Measurements from ENCODE around the gene NPTX1. TPM values are rescaled to one million over a fixed set of nuclear protein-coding genes. Genes with fewer than 3 reads are reported as not detected.

NPTX1 gene
- total and polyA plus RNA-seq, 12 donors: 0.30 to 68.2 (median 5.5) TPM

DNA sequence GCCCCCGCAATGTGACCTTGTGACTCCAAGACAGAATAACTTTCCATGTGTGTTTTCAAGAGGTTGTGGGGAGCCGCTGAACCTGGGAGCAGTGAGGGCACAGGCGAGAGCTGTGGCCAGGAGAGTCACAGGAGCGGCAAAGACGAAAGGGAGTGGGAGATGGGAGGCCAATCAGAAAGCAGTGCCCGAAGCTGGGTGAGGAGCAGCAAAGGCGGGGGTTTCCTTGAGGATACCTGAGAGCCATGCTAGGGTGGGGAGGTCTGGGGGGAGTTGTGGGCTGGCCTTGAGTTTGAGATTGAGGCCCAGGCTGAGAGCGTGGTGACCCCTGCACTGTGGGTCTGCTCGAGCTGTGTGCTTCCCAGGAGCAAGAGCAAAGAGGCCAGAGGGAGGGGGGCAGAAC is 23.2 kb upstream of the NPTX1 start:
- no peak for DNase-seq
- WGBS, 4 donors: 80 to 90% (median 81%) methylated on average over 9 of the region's 9 CpGs
- H3K9me3 ChIP-seq (replicated peaks in 1 of 3): no peaks in the 10 kb centered on the region
- no peak overlapping the region for H3K4me3 ChIP-seq
- no peak for TF ChIP-seq POLR2A (IDR thresholded peaks at IDR 0.05)
- TF ChIP-seq, protein P1, sequence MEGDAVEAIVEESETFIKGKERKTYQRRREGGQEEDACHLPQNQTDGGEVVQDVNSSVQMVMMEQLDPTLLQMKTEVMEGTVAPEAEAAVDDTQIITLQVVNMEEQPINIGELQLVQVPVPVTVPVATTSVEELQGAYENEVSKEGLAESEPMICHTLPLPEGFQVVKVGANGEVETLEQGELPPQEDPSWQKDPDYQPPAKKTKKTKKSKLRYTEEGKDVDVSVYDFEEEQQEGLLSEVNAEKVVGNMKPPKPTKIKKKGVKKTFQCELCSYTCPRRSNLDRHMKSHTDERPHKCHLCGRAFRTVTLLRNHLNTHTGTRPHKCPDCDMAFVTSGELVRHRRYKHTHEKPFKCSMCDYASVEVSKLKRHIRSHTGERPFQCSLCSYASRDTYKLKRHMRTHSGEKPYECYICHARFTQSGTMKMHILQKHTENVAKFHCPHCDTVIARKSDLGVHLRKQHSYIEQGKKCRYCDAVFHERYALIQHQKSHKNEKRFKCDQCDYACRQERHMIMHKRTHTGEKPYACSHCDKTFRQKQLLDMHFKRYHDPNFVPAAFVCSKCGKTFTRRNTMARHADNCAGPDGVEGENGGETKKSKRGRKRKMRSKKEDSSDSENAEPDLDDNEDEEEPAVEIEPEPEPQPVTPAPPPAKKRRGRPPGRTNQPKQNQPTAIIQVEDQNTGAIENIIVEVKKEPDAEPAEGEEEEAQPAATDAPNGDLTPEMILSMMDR (IDR thresholded peaks at IDR 0.05): no peak
- H3K27ac ChIP-seq: no peak overlapping the region
- no peaks in the 10 kb centered on the region for H3K27me3 ChIP-seq
- no peaks in the 10 kb centered on the region for H3K4me1 ChIP-seq (replicated peaks in 1 of 2)
- no peaks in the 10 kb centered on the region for H3K36me3 ChIP-seq (replicated peaks in 1 of 2)
- intact Hi-C loops (cut with DNase I): no loop called here

DNA sequence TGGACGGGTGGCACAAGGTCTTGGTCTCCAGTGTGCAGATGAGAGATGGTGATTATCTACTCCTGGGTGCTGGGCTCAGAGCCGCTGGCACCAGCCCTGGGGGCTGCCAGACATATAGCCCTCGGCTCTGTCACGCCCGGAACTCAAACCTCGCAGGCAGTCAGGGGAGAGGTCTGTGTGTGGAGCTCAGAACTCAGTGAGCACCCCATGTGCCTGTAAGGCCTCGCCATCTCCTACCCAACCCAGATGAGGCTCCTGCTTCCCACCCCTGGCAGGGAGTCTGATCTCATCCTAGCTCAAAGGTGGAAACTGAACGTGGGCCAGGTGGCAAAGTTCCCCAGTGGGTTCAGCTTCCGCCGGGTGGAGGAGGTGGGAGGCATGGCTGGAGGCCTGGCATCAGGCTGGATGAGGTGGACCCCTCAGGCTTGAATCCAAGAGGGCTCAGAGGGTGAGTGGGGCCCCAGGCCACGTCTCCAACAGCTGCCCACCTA is 22.6 kb upstream of the NPTX1 start:
- WGBS, 4 donors: 79 to 91% (median 87%) methylated on average over 4 to 11 of the region's 11 CpGs
- no peak for TF ChIP-seq POLR2A (IDR thresholded peaks at IDR 0.05)
- TF ChIP-seq, protein P1 (IDR thresholded peaks at IDR 0.05): no peak
- no peaks in the 10 kb centered on the region for H3K9me3 ChIP-seq (replicated peaks in 1 of 3)
- H3K27ac ChIP-seq: peak overlapping the region in 1 of 5 donors; percentile 61
- H3K36me3 ChIP-seq (replicated peaks in 1 of 2): no peaks in the 10 kb centered on the region
- intact Hi-C loops (cut with DNase I): no loop called here
- no peak for DNase-seq
- no peaks in the 10 kb centered on the region for H3K27me3 ChIP-seq
- no peaks in the 10 kb centered on the region for H3K4me1 ChIP-seq (replicated peaks in 1 of 2)
- H3K4me3 ChIP-seq: no peak overlapping the region

DNA sequence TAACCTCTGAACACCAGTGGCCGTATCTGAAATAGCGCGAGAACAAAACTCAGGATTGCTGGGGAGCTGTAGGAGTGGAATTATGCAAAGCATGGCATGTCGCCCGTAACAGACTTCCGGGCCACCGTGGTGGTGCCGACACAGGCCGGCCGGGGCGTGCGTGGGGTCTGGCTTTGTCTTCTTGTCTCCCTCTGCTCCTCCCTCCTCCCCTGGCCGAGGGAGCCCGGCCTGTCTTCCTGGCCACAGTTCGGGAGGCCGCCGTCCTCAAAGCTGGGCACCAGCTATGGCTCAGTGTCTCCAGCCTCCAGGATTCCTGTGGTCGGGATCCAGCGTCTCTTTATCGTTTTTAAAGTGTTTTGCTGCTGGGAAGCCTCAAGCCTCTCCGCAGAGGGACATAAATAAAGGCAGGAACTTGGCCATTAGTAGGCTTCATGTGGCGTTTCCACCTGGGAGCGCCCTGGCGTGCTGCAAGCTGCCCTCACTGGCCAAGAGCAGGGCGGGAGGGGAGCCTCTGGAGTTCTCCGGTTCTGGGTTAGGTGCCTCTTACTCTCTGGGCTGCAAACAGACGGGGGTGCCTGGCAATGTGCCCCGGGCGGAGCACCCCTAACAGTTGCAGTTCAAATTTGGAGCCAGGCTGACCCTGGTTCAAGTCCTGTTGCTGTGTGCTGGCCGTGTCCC is 22.0 kb upstream of the NPTX1 start:
- Histone ChIP-seq H3K27me3 (no peaks in the 10 kb centered on the region), H3K4me3 (no peak overlapping the region), H3K36me3 (replicated peaks in 1 of 2) (no peaks in the 10 kb centered on the region), H3K27ac (peak overlapping the region in 1 of 5 donors; percentile 61), H3K4me1 (replicated peaks in 1 of 2) (no peaks in the 10 kb centered on the region), H3K9me3 (replicated peaks in 1 of 3) (no peaks in the 10 kb centered on the region)
- TF ChIP-seq POLR2A (IDR thresholded peaks at IDR 0.05): no peak
- TF ChIP-seq, protein P1 (IDR thresholded peaks at IDR 0.05): no peak
- peak in 1 of 7 donors; percentile 29 for DNase-seq
- WGBS, 4 donors: 62 to 68% (median 66%) methylated on average over 25 to 30 of the region's 30 CpGs
- intact Hi-C loops (cut with DNase I): no loop called here

DNA sequence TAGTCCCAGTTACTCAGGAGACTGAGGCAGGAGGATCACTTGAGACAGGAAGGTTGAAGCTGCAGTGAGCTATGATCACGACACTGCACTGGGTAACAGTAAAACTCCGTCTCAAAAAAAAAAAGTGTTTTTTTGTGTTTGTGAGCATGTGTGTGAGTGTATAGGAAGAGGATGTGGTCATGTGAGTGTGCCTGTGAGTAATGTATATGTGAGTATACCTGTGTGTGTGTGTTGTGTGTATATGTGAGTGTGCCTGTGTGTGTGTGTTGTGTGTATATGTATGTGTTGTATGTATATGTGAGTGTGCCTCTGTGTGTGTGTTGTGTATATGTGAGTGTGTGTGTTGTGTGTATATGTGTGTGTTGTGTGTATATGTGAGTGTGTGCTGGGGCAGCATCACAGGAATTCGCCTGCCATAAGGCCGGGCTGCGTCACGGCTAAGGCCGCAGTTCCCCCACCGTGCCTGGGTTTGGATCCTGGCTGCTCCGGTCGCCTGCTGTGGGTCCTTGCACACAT is 21.4 kb upstream of the NPTX1 start:
- peak overlapping the region in 1 of 5 donors; percentile 61 for H3K27ac ChIP-seq
- H3K36me3 ChIP-seq (replicated peaks in 1 of 2): no peaks in the 10 kb centered on the region
- no peaks in the 10 kb centered on the region for H3K27me3 ChIP-seq
- TF ChIP-seq POLR2A (IDR thresholded peaks at IDR 0.05): no peak
- WGBS, 4 donors: 75 to 85% (median 79%) methylated on average over 10 of the region's 10 CpGs
- H3K4me3 ChIP-seq: no peak overlapping the region
- no peaks in the 10 kb centered on the region for H3K9me3 ChIP-seq (replicated peaks in 1 of 3)
- no peaks in the 10 kb centered on the region for H3K4me1 ChIP-seq (replicated peaks in 1 of 2)
- intact Hi-C loops (cut with DNase I): no loop called here
- DNase-seq: no peak

Measured in adrenal gland (tissue), 12 donors.